NCI-H146 treated with DMSO at 0.1 percent for 48 hours (cell line): Measurements from ENCODE around the gene FUZ.

Source experiments
- DNase-seq: peaks from one replicate; lab custom pipeline; 2025; ENCODE audit not compliant: unreplicated experiment; lab: John Stamatoyannopoulos, UW

FUZ gene

DNA sequence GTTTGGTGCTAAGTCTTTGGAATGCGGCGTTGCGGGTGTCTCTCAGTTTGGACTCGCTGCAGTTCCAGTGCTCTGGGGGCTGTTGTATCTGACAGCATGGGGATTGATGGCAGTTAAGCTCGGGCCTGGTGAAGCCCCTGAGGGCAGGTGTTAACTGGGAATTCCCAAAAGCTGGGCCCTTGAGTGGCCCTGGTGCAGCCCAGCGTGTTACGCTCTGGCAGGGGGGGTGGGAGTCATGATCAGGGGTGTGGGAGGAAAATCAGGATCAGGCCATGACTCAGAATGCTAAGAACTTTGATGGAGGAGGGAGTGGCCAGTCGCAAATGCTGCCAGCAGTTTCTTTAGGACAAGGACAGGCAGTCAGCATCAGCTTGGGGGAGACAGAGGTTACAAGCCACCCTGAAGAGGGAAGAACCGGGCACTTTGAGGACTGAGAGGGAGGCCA lies 26.7 kb downstream of the FUZ start:
- no peak for DNase-seq

DNA sequence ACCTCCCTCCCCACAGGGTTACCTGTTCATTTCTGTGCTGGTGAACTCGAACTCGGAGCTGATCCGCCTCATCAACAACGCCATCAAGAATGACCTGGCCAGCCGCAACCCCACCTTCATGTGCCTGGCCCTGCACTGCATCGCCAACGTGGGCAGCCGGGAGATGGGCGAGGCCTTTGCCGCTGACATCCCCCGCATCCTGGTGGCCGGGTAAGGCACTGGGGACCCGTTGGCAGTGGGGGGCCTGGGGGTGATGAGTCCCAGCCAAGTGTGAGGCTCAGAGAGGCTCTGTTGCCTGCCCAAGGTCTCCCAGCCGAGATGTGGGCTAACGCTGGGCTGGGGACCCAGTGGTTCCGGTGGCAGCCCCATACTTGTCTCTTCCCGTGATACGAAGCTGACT lies 30.6 kb downstream of the FUZ start:
- DNase-seq, result no peak

DNA sequence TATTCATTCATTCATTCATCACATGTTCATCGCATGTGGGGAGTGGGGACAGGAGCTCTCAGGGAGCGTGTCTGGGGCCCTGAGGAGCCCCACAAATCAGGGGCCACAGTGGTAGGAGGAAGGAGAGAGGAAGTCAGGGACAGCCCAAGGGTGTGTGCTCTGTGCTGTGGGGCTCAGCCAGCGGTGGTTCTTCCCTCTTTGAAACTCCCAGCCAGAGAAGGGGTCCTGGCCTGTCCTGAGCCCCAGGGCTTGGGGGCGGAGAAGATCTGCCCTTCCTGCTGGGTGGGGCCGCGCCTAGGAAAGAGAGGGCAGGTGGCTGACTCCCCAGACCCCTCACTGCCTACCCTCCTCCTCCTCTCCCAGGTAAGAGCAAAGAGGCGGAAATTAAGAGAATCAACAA lies 31.7 kb downstream of the FUZ start:
- DNase-seq, result no peak

DNA sequence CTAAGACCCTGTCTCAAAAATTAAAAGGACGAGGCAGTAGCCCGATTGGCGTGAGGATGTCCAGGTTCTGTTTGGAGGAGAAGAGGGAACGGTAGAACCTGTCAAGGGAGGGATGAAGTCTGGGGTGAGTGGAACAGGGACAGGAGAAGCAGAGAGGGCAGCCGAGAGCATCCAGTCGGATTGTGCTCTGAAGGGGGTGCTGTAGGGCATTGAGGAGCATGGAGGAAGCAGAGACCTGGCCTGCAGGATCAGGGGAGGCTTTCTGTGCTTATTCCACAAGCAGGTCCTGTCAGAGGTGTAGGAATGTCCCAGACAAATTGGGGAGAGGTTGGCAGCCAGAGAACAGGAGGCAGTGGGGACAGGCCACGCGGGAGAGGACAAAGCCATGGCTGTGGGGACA lies 32.2 kb downstream of the FUZ start:
- DNase-seq, result no peak

DNA sequence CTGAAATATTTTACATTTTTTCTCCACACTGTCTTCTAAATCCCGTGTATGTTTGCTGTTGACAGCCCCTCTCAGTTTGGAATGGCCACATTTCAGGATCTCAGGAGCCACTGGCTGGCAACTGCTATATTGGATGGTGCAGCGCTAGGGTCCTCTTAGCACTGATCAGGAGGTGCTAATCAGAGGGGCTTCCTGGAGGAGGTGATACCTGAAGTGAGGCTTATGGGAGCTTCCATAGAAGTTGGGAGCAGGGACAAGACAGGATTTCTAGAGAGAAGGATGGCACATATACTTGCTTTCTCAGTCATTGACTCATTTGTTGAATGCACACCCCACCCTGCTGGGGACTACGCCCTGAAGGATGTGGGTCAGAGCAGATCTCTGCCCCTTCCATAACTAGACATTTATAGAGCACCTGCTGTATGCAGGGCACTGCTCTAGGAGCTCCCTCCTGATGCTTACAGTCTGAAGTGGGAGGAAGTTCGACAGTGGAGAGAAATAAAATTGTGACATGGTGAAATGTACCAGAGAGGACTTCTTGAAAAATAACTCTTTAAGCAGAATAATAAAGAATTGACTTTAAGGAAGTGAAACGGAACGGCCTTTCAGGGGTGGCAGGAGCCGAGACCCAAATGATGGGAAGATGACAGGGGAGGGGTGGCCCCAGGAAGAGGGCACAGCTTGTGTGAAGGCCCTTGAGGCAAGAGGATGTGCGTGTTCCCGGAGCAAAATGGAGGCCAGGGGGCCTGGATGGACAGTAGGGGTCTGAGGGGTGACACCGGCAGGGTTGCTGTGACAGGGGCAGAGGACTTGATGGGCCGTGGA lies 33.1 kb downstream of the FUZ start:
- DNase-seq, result no peak

DNA sequence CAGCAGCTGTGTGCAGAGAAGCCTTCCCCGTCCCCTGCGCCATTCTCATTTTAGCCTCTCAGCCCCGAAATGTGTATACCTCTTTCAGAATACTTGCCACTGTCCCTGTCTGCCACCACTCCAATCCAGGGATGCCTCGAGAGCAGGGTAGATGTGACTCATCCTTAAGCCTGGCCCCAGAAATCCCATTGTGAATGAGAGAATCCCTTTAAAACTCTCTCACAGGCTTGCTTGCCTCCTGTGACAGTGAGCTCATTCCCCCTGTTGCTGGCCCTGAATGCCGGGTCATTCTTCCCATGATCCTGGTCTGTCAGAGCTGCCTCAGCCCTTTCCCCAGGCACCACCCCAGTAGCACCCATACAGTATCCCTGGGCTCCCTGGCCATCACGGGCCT lies 36.7 kb downstream of the FUZ start:
- DNase-seq, result no peak

DNA sequence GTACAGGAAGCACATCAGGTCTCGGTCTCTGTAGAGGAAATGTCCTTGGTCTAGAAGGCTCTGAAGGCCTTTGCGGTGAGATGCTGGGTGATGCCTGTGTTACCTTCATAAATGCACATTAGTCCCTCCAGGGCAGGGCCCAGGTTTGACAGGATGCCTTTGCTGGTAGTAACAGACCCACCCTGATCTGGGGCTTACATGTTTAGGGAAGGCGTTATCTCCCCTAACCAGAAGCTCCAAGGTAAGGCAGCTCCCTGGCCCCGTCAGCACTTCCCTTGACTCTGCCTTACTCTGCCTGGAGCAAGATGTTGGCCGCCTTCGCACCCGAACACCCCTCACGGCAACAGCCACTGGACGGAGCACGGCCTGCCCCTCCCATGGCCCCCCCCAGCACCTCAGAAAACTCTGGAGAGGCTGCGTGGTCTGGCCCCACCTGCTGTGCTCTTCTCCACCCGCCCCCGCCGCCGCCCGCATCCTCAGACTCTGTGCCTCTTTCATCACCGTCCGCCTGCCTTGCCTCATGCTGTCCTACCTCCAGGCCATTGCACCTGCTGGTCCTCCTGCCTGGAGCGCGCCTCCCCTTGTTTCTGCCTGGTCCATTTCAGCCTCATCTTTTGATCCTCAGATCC lies 37.2 kb downstream of the FUZ start:
- no peak for DNase-seq

DNA sequence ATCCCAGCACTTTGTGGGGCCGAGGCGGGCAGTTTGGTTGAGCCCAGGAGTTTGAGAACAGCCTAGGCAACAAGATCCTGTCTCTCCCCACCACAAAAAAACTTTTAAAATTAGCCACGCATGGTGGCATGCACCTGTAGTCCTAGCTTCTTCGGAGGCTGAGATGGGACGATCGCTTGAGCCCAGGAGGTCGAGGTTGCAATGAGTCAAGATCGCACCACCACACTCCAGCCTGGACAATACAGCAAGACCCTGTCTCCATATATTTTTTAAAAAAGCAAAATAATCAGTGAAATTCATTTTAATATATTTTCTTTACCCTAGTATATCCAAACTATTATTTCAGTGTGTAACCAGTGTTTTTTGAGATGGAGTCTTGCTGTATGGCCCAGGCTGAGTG lies 38.1 kb downstream of the FUZ start:
- DNase-seq, result no peak

DNA sequence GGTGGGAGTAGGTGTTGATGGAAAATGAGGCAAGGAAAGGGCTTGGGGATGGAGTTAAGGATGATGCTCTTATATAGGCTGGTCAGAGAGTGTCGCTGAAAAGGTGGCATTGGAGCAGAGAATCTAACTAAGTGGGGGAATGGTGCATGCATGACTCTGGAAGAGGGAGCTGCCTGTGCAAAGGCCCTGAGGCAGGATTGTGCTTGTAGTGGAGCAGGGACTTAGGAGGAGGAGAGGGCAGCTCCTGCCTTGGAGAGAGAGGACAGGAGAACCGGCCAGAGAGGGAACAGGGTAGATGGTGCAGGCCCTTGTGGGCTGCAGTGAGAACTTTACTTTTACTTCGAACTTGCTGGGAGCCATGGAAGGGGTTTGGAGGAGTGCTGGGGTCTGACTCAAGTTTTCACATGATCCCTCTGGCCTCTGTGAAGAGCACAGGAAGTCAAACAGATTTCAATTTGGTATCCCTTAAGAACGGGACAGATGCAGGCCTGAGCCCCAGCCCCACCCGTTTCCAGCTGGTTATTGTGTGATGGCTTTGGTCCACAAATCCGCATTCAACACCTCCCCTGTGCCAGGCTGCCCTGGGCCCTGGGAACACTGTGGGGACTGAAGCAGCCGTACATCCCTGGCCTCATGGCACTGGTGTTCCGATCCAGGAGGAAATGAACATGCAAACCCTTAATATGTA lies 39.3 kb downstream of the FUZ start:
- no peak for DNase-seq

DNA sequence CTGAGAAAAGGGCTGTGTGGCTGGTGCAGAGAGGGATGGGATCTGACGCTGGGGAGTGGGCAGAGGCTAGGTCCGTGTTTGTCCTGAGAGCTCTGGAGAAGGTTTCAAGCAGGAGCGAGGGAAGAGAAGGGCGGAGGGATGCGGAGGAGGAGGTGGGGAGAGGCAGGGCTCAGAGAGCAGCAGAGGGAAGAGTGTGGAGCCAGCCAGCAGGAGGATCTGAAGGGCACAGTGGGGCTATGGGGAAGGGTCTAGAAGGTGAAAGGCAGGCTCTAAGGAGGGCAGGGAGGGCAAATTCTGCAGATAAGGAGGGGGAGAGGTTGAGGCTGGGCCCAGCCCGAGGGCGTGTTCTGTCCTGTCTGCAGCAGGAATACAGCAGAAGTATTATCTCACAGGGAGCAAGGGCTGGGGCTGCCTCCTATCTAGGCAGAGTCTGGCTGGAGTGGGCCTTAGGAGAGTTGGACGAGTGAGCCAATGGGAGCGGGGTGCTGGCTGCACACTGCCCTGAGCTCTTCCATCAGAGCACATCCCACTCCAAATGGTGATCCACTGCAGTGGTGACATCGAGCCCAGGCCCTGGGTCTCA lies 40.2 kb downstream of the FUZ start:
- no peak for DNase-seq

DNA sequence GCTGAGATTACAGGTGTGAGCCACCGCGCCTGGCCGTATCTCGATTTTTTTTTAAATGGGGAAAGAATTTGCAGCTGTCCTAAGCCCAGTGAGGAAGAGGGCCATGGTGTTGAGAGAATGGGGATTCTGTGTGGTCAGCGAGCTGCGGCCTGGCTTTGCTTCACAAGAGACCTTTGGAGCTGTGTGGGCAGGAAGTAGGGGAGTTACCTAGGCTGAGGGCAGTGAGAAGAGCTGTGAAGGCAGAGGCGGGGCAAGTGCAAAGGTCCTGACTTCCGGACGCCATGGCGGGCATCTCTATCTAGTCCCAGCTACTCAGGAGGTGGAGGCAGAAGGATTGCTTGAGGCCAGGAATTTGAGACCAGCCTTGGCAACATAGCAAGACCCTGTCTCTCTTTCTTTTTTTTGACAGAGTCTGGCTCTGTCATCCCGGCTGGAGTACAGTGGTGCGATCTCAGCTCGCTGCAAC lies 41.4 kb downstream of the FUZ start:
- DNase-seq, result no peak

DNA sequence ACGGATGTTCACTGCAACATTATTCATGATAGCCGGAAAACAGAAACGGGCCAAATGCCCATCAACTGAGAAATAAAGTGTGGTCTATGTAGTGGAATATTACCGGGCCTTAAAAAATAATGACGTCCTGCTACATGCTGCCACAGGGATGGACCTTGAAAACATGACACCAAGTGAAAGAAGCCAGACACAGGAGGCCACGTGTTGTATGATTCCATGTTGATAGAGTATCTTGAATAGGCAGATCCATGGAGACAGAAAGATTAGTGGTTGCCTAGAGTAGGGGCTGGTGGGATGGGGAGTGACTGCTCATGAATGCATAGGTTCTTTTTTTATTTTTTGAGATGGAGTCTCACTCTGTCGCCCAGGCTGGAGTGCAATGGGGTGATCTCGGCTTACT lies 42.6 kb downstream of the FUZ start:
- DNase-seq, result no peak

DNA sequence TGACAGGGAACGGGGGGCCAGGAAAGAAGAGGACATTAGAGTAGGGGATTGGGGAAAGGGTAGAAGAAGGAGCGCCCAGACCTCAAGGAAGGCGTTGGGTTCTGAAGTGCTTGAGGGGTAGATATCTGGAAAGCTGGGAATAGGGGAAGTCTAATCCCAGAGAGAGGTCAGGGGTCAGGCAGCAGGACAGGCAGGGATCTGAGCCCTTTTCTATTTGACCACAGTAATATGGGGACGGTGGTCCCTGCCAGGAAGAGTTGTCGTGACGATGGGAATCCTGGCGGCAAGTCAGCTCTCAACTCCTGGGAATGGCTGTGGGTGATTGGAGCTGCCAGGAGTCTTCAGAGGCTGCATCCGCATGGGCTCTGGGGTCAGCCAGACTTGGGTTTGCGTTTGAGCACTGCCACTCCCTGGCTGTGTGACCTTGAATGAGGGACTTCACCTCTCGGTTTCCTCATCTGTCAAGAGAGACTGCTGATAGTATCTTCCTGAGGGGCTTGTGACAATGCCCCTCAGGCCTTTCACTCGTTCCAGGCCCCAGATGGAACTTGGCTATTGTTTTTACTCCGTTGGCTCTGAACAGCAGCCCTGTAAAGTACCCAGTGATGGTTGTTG lies 45.0 kb downstream of the FUZ start:
- DNase-seq, result no peak

DNA sequence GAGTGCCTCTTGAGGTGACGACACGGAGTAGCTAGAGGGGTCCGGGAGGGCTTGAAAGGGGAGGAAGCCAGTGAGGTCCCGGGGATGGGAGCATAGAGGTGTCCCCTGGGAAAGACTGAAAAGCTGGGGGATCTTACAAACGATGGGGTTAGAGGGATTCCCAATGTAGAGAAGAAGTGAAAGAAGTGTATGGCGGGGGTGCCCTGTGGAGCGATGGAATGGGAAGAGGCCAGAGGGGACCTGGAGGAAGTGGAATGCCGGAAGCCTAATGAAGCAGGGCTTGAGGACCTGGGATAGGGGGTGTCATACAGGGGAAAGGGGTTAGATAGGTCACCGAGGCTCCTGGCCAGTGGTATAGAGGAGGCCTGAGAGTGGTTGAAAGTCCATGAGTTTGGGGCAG lies 45.7 kb downstream of the FUZ start:
- no peak for DNase-seq

DNA sequence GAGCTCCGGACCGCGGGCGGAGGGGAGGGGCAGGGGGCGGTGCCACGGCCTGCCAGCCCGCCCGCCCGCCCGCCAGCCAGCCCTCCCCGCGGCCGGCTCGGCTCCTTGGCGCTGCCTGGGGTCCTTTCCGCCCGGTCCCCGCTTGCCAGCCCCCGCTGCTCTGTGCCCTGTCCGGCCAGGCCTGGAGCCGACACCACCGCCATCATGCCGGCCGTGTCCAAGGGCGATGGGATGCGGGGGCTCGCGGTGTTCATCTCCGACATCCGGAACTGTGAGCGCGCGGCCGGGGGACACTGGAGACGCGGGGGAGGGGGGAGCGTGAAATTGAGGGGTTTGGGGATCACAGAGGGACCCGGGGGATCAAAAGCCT lies 46.2 kb downstream of the FUZ start, which contains the start of gene AP2A1:
Gene AP2A1, plus strand, starts transcription at position 72 of the 370 bp plus-strand sequence. Its CDS starts 133 bp downstream, at position 205.
- DNase-seq, result no peak

DNA sequence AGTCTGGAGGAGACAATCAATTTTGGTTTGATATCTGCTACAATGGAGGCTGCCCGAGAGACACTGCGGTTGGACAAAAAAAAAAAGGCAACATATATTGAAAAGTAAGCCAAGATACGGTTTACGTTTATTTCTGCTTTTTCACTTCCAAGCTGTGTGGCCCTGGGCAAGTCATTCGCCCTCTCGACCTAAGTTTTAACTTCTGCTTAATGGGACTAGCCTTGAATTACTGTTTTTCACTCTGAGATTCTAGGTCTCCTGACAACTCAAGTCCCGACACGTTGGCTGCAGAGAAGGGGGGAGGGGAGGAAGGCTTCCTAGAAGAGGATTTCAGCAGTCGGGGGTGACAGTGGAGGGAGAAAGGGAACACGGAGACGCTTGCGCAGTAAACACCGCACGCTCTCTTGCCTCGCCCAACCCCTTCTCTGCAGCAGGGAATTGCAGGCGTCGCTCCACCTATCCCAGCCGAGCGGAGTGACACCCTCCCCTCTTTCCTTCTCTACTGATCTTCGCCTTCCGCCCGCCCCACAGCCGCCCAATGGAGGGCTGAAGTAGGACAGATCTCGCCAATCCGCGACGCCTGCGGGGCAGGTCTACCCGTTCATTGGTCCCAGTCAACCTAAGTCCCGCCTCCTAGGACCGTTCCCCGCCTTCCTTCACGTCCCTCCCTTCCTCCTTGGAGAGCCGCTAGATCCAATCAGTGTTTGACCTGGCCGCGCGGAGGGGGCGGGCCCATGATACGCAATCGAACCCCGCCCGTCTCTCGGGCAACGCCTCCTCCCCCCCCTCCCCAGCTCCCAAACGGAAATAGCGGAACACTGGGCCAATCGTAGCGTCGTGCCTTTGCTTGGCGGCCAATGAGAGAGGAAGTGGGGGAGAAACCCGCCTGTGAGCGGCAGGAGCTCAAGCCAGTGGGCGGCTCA lies 46.8 kb downstream of the FUZ start:
- DNase-seq, result peak; percentile 100

DNA sequence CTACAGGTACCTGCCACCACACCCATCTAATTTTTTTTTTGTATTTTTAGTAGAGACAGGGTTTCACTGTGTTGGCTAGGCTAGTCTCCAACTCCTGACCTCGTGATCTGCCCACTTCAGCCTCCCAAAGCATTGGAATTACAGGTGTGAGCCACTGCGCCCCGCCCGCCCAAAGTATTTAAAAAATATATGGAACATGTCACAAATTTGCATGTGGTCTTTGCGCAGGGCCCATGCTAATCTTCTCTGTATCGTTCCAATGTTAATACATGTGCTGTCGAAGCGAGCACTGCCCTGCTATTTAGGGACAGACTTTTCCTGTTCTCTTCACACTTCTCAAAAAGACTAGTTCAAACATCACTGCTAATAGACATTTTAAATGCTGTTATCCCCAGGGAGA lies 48.8 kb downstream of the FUZ start:
- DNase-seq, result no peak

DNA sequence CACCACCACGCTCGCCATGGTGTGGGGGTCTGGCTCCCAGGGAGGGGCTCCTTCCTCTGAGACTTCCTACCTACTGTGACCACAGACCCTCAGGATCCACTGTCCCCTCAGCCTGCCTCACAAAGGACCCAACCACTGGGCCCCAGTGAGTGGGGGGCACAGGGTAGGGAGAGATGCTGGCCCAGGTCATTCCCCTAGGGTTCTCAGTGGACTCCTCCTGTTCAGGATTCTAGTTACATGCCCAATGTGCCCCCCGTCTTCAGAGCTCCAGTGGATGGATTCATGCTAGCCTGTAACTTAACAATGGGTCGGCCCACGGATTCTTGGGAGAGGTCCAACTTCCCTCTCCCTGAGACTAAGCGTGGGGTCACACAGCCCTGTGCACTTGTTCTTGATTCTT lies 49.9 kb downstream of the FUZ start, which contains the start of gene TSKS:
Gene TSKS, minus strand, starts transcription at position 77 of the 400 bp plus-strand sequence. Its CDS starts 59 bp downstream, at position 18.
- DNase-seq, result no peak

DNA sequence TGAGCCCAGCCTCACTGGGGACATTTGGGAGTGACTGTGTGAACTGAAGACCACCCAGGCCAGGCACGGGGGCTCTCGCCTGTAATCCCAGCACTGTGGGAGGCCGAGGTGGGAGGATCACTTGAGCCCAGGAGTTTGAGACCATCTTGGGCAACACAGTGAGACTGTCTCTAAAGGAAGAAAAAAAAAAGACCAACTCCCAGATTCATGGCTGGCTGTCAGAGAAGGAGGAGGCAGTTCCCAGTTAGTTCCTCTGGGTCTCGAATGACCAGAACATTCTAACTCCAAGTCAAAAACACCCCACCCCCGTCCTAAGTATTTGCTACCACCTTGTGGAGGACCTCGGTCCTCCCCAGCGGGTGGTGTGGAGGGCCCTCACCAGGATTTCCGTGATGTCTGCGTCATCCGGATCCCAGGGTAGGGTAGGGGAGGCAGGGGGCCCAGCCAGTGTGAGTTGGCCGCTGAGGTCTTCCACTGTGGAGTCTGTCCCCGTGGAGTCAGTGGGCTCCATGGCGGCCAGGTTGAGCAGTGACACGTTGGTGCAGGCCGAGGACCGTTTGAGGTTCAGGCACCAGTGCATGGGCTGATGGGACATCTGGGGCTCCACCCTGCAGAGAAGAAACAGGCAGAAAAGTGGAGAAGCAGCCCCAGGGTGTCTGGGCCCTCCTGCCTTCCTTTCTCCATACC lies 51.3 kb downstream of the FUZ start:
- DNase-seq, result no peak
